GM18505 (cell line): ENCODE data around the gene TMEM121B.

Experiments used
- ATAC-seq: cut with Tn5 transposase; IDR thresholded peaks from one replicate; pipeline ENCODE4 v1.9.1; 2021; ENCODE audit not compliant: unreplicated experiment
- POLR2A ChIP-seq: IDR thresholded peaks from 4 replicates; pipeline ENCODE4 v1.6.1; 2011; ENCODE audit warnings: borderline replicate concordance; ENCODE audit not compliant: insufficient read depth, insufficient read length; ENCODE audit errors: extremely low read depth

Gene TMEM121B

GRCh38 chr22:17113600-17113999, 7.6 kb downstream of the TMEM121B start:
- ATAC-seq, result no peak
- no peak for TF ChIP-seq POLR2A

GRCh38 chr22:17112491-17113042, 8.6 kb downstream of the TMEM121B start:
- no peak for ATAC-seq
- no peak for TF ChIP-seq POLR2A

GRCh38 chr22:17110791-17111550, 10.2 kb downstream of the TMEM121B start:
- no peak for ATAC-seq
- TF ChIP-seq POLR2A, result no peak

GRCh38 chr22:17109976-17110375, 11.2 kb downstream of the TMEM121B start:
- no peak for ATAC-seq
- TF ChIP-seq POLR2A, result no peak

- no peak for ATAC-seq
- TF ChIP-seq POLR2A, result no peak
Measured at GRCh38 chr22:17109113-17109865, 11.9 kb downstream of the TMEM121B start.

- no peak for TF ChIP-seq POLR2A
- no peak for ATAC-seq
Measured at GRCh38 chr22:17108256-17109112, 12.7 kb downstream of the TMEM121B start.

- ATAC-seq, result no peak
- no peak for TF ChIP-seq POLR2A
Measured at GRCh38 chr22:17107547-17107810, 13.7 kb downstream of the TMEM121B start.

- TF ChIP-seq POLR2A, result no peak
- ATAC-seq, result no peak
Measured at GRCh38 chr22:17106785-17107546, 14.2 kb downstream of the TMEM121B start.

GRCh38 chr22:17106161-17106784, 14.9 kb downstream of the TMEM121B start:
- ATAC-seq, result no peak
- TF ChIP-seq POLR2A, result no peak

GRCh38 chr22:17105143-17106129, 15.7 kb downstream of the TMEM121B start:
- no peak for TF ChIP-seq POLR2A
- no peak for ATAC-seq

- TF ChIP-seq POLR2A, result no peak
- no peak for ATAC-seq
Measured at GRCh38 chr22:17104336-17104935, 16.7 kb downstream of the TMEM121B start.

GRCh38 chr22:17103351-17103750, 17.8 kb downstream of the TMEM121B start:
- ATAC-seq, result no peak
- TF ChIP-seq POLR2A, result no peak

- no peak for TF ChIP-seq POLR2A
Measured at GRCh38 chr22:17102297-17102667, 18.9 kb downstream of the TMEM121B start.

More at GRCh38 chr22:17102297-17102667, 18.9 kb downstream of the TMEM121B start:
- ATAC-seq, result no peak
